NAMALWA (cell line): ENCODE results near the gene CFLAR.

Experiments used
- DNase-seq: peaks from one replicate; pipeline ENCODE4 v3.0.0-alpha.2; 2015; ENCODE audit warnings: low spot score

The CFLAR gene

DNA sequence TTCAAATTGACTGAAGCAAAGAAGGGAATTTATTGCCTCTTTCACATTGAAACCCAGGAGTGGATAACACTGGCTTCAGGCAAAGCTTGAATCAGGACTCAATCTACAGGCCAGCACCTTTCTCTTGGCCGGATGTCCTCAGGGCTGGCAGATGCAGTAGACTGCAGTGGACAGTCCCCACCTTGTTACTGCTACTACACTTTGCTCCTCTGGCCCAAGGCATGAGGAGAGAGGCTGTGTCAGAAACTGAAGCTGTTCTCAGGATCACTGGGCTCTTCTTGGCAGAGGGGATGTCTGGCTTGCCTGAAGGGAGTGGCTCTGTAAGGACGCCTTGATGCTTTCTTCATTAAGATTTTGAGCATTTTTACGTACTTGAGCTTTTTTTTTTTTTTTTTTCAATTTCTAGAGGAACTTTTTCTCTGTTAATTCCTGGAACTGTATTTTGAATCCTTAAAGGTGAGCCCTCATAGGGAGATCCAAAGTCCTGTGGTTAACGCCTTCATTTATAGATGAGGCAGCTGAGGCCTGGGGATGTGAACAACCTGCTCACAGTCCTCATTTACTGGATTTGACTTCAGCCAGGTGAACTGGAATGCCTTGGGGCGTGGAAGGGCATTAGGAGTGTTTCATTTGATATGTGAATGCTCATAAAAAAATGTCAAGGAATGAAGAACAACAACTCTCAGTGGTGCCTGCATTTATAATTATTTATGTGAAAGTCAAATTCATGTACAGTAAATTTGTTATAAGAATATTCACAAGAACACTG, 103.5 kb downstream of the CFLAR start:
- DNase-seq: no peak

DNA sequence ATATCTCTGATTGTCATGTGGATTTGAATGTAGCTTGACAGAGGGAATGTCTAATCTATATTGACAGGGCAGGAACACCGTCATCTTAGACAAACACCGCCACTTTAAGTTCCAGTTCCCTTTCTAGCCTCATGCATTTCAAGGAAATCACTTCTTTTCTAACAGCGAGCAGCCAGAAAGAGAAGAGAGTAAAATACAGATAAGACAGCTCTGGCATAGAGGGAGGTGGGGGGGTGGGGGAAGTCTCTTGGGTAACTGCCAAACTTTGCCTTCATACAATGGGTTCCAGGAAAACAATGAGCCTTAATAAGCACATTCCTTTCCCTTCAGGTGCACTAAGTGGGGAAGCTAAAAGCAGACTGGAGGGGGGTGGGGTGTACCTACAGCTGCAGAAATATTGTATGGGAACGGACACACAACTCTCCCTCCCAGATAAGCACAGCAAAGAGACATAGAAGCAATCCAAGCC, 104.2 kb downstream of the CFLAR start:
- no peak for DNase-seq

DNA sequence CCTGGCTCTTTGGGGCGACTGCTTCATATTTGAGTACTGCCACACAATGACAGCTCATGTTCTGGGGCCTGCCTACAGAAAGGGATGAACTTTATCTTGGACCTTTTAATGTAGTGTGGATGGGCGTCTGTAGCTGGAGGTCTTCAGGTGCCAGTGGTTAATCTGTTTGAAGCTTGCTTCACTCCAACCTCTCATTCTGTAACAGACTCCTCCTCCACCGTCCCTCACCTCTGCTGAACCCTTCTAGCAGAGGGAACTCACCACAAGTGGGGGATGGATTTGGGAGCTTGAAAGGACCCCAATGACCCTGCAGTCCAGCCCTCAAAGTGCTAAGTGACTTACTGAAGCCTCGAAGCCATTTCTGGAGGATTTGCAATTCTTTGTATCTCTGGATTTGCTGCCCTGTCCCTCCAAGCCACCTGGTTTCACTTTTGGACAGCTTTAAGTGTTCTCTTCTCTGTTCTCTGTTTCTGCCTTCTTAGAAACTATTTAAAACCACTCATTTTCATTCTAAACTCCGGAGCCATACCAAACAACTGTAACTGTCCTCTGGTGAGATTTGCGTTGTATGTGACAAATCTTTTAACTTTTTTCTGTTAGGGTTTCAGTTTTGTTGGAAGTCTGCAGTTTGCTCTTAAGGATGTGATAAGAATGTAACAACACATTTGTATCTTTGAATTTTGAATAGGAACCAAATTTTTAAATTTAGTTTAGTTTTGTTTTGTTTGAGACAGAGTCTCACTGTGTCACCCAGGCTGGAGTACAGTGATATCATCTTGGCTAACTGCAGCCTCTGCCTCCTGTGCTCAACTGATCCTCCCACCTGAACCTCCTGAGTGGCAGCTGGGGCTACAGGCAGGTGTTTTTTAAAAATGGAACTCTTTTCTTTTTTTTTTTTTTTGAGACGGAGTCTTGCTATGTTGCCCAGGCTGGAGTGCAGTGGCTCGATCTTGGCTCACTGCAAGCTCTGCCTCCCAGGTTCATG, 107.4 kb downstream of the CFLAR start:
- no peak for DNase-seq
